ENCODE measurements around the gene ZNF70. TPM values are rescaled to one million over a fixed set of nuclear protein-coding genes. Genes with fewer than 3 reads are reported as not detected.

ZNF70 gene
- total and polyA plus RNA-seq, 9 of the 15 experiments (the other 6 are each of a cell fraction or from before 2014, with no cell fraction given) = 0.14 to 3.3 (median 1.4) TPM

- no peak for TF ChIP-seq ZNF695 (CRISPR knock-in tag; IDR thresholded peaks at IDR 0.05)
- no peak for TF ChIP-seq CHD1 (IDR thresholded peaks at IDR 0.05; ENCODE audit: low read length)
- no peak for TF ChIP-seq ZNF384 (IDR thresholded peaks at IDR 0.05; ENCODE audit: low read depth, low read length)
- TF ChIP-seq CCAR2 (IDR thresholded peaks at IDR 0.05; ENCODE audit: low read depth, low read length) = no peak
- TF ChIP-seq ETV1 (tag; conservative IDR thresholded peaks at IDR 0.05; ENCODE audit: low read depth) = no peak
- TF ChIP-seq RHOXF2B (CRISPR knock-in tag; conservative IDR thresholded peaks at IDR 0.05) = no peak
- no peak for TF ChIP-seq CAMTA2 (CRISPR knock-in tag; conservative IDR thresholded peaks at IDR 0.05)
- TF ChIP-seq CEBPZ (IDR thresholded peaks at IDR 0.05; ENCODE audit: borderline replicate concordance, low read depth, low read length) = no peak
- TF ChIP-seq CTCF (IDR thresholded peaks at IDR 0.05 in 2 of 3, conservative IDR thresholded peaks at IDR 0.05 in 1 of 3; ENCODE audit: insufficient read depth in 2 of 3, low read depth in 1 of 3, low read length in 3 of 3) = peak; percentile 35 to 49 (median 43); a peak in 4 of 6 replicates
- TF ChIP-seq KDM5B (IDR thresholded peaks at IDR 0.05; ENCODE audit: insufficient replicate concordance, low read depth, low read length) = peak; percentile 51
- peak; percentile 40; the same call in 1 of the 2 replicates for TF ChIP-seq E2F3 (CRISPR knock-in tag; IDR thresholded peaks at IDR 0.05)
- TF ChIP-seq PML (IDR thresholded peaks at IDR 0.05; ENCODE audit: low read length) = peak; percentile 45; the same call in 1 of the 2 replicates
- TF ChIP-seq KLF1 (tag; IDR thresholded peaks at IDR 0.05) = no peak
- no peak for TF ChIP-seq ELK3 (CRISPR knock-in tag; IDR thresholded peaks at IDR 0.05)
- no peak for TF ChIP-seq MAFK (IDR thresholded peaks at IDR 0.05; ENCODE audit: low read length)
- no peak for TF ChIP-seq CREBBP (IDR thresholded peaks at IDR 0.05; ENCODE audit: low read depth, low read length)
- TF ChIP-seq CLOCK (CRISPR knock-in tag; IDR thresholded peaks at IDR 0.05; ENCODE audit: borderline replicate concordance) = no peak
- TF ChIP-seq ZNF668 (CRISPR knock-in tag; IDR thresholded peaks at IDR 0.05) = no peak
- no peak for TF ChIP-seq ZNF184 (CRISPR knock-in tag; IDR thresholded peaks at IDR 0.05)
Observed at GRCh38 chr22:23750714-23751440, at the start of gene ZNF70 (continued).

All from K562 (cell line).